Measurements from ENCODE around the gene SLC7A6OS.

The SLC7A6OS gene

DNA sequence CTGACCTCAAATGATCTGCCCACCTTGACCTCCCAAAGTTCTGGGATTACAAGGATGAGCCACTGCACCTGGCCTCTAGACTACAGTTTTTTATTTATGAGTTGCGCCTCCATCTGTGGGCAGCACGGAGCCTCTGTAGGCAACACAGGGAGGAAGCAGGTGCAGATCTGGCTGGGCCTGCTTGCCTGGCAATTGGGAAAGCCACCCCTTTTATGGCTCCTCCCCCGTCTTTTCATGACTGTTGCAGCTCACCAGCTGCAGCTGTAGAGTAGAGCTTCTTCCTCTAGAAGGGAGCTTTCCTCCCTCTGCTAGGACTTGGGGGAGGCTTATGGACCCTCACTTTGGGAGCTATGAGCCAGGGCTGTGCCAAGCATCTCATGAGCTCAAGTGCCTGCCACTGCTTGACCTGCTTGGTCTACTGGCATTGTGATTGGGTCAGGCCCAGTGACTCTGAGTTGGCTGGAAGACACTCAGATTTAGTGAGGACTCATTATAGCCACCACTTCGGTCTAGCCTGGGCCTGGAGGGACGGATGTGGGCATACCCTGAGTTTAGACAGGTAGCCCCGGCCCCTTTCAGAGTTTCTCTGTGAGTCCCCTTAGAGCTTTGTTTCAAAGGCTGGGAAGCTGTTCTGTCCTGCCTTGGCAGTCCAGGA, 53.4 kb downstream of the SLC7A6OS start:
- FAIRE-seq (no peak), DNase-seq (ENCODE audit: low spot score) (no peak)

DNA sequence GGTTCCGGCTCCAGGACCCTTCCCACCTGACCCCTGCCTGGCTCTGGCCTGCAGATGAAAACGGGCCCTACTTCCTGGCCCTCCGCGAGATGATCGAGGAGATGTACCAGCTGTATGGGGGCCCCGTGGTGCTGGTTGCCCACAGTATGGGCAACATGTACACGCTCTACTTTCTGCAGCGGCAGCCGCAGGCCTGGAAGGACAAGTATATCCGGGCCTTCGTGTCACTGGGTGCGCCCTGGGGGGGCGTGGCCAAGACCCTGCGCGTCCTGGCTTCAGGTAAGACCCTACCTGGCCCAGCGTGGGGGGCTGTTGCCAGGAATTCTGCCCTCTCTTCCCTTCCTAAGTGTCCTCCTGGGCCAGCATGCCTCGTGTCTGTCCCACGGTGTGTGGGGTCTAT, 55.0 kb downstream of the SLC7A6OS start:
- no peak for DNase-seq (ENCODE audit: low spot score)
- FAIRE-seq, result no peak

DNA sequence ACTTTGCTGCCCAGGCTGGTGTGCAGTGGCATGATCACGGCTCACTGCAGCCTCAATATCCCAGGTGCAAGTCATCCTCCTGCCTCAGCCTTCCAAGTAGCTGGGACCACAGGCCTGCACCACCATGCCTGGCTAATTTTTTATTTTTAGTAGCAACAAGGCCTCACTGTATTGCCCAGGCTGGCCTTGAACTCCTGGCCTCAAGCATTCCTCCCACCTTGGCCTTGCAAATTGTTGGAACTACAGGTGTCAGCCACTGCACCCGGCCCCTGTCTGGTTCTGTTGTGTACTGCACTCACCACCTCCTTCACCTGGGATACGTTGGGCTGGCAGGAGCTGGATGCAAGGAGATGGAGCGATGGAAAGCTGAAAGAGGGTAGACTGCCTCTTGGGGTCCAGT, 57.0 kb downstream of the SLC7A6OS start:
- no peak for FAIRE-seq
- no peak for DNase-seq (ENCODE audit: low spot score)

DNA sequence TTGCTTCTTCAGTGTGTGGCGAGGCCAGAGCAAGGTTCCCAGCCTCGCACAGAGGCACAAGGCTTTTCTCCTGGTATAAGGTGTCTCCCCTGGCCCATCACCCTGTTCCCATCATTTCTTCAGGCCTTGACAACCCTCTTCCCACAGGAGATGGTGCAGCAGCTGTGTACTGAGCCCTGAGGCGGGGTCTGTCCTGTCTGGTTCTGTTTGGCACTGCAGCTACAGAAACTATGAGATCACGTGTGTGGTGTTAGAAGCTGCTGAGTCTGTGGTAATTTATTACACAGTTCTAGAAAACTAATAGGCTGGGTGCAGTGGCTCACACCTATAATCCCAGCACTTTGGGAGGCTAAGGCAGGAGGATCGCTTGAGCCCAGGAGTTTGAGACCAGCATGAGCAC, 58.4 kb downstream of the SLC7A6OS start:
- FAIRE-seq (no peak), DNase-seq (ENCODE audit: low spot score) (no peak)

DNA sequence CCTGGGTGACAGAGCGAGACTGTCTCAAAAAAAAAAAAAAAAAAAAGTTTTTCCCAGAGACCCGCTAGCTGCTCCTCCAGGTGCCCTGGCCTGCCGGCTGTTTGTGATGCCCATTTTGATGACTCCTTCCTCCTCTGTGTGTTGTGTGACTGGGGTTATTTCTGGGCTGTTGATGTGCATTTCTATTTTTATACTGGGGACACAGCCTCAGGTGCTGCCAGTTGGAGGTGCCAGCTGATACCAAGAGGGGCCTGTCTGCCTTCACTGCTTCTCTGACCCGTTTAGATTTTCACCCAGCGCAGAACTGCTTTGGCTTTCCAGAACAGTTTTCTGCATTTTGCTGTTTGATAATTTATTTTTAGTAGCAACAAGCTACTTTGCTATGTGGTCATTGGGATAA, 58.9 kb downstream of the SLC7A6OS start:
- no peak for FAIRE-seq

DNA sequence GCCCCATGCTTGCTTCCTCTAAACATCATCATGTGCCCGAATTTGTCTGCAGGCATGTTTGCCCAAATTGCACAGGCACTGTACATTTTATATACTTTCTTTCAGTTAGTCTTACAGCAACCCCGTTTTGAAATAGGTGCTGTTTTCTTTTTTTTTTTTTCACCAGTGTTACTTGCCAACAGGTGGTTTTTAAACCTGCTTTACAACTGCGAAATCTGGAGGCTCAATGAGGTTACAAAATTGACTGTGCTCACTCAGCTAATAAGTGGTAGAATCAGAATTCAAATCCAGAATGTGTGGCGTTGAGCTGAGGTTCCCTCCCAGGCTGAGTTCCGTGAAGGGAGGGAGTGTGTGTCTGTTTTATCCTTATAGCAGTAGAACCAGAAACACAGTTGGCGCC, 59.8 kb downstream of the SLC7A6OS start:
- DNase-seq (ENCODE audit: low spot score) (no peak), FAIRE-seq (no peak)

More for the DNA sequence above, 58.9 kb downstream of the SLC7A6OS start:
- DNase-seq (ENCODE audit: low spot score), result no peak

DNA sequence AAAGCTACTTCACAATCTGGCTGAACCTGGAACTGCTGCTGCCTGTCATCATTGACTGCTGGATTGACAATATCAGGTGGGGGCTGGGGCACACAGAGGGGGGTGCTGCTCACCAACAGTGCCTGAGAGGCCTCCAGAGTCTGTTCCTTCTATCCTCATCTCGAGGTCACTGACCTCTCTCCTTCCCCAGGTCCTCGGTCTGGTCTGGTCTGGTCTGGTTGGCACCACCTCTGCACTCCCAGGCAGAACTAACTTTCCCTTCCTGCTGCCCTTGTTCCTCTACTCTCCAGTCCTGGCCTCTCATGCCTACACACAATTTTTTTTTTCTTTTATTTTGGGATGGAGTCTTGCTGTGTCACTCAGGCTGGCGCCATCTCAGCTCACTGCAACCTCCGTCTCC, 61.4 kb downstream of the SLC7A6OS start:
- FAIRE-seq (no peak), DNase-seq (ENCODE audit: low spot score) (no peak)

Data from RCC 7860 (cell line).